Measurements from ENCODE around the gene CPXM2. TPM values are rescaled to one million over a fixed set of nuclear protein-coding genes. Genes with fewer than 3 reads are reported as not detected.

Gene CPXM2
- total and polyA plus RNA-seq, 9 of the 15 experiments (the other 6 are each of a cell fraction or from before 2014, with no cell fraction given) = not detected

DNA sequence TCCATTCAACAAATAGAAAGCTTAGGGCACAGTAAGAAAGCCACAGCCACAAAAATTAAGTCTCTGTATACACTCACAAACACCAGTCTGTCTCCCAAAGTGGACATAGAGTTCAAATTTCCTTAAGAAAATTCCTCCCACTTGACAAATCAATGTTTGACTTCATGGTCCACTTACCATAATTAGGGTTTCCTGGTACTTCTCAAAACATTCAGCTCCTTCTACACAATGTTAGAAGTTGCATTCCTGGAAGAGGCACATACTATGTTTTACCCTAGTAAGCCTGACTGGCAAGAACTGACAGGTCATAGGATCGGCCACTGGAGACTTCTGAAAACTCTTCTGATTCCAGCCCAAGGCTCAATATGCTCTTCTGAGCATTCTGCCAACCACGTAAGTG, 70.5 kb downstream of the CPXM2 start (continued):
- no peak for TF ChIP-seq ZHX1 (conservative IDR thresholded peaks at IDR 0.05; ENCODE audit: low read length)
- no peak for TF ChIP-seq ZFP1 (CRISPR knock-in tag; IDR thresholded peaks at IDR 0.05)
- no peak for TF ChIP-seq PML (IDR thresholded peaks at IDR 0.05; ENCODE audit: low read length)
- TF ChIP-seq, protein P1, sequence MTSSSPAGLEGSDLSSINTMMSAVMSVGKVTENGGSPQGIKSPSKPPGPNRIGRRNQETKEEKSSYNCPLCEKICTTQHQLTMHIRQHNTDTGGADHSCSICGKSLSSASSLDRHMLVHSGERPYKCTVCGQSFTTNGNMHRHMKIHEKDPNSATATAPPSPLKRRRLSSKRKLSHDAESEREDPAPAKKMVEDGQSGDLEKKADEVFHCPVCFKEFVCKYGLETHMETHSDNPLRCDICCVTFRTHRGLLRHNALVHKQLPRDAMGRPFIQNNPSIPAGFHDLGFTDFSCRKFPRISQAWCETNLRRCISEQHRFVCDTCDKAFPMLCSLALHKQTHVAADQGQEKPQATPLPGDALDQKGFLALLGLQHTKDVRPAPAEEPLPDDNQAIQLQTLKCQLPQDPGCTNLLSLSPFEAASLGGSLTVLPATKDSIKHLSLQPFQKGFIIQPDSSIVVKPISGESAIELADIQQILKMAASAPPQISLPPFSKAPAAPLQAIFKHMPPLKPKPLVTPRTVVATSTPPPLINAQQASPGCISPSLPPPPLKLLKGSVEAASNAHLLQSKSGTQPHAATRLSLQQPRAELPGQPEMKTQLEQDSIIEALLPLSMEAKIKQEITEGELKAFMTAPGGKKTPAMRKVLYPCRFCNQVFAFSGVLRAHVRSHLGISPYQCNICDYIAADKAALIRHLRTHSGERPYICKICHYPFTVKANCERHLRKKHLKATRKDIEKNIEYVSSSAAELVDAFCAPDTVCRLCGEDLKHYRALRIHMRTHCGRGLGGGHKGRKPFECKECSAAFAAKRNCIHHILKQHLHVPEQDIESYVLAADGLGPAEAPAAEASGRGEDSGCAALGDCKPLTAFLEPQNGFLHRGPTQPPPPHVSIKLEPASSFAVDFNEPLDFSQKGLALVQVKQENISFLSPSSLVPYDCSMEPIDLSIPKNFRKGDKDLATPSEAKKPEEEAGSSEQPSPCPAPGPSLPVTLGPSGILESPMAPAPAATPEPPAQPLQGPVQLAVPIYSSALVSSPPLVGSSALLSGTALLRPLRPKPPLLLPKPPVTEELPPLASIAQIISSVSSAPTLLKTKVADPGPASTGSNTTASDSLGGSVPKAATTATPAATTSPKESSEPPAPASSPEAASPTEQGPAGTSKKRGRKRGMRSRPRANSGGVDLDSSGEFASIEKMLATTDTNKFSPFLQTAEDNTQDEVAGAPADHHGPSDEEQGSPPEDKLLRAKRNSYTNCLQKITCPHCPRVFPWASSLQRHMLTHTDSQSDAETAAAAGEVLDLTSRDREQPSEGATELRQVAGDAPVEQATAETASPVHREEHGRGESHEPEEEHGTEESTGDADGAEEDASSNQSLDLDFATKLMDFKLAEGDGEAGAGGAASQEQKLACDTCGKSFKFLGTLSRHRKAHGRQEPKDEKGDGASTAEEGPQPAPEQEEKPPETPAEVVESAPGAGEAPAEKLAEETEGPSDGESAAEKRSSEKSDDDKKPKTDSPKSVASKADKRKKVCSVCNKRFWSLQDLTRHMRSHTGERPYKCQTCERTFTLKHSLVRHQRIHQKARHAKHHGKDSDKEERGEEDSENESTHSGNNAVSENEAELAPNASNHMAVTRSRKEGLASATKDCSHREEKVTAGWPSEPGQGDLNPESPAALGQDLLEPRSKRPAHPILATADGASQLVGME (CRISPR knock-in tag; IDR thresholded peaks at IDR 0.05) = no peak
- no peak for TF ChIP-seq SIRT6 (IDR thresholded peaks at IDR 0.05; ENCODE audit: low read depth, low read length)

Data from K562 (cell line).